Heart right ventricle (tissue), 16 donors: ENCODE results near the gene TNIP1. TPM values are rescaled to one million over a fixed set of nuclear protein-coding genes. Genes with fewer than 3 reads are reported as not detected.

Experiments
- ATAC-seq, 8 donors: fragments of 200-7000 bp; cut with Tn5 transposase; one replicate each; pipeline ENCODE4 v1.9.1; 2020; ENCODE audit warnings: mild to moderate bottlenecking in 8 of 8, moderate library complexity in 8 of 8, moderate number of reproducible peaks in 1 of 8
- DNase-seq, 2 donors: peaks; one replicate each; pipeline ENCODE4 v3.0.0-alpha.2; 2020
- H3K27ac ChIP-seq, 10 donors: fragments of 200-600 bp; sonication (generic) in 2 of 10; one replicate each; pipeline versions ENCODE4 v1.5.0 to v1.8.0; 2020 to 2022; ENCODE audit warnings: mild to moderate bottlenecking in 3 of 10
- H3K27me3 ChIP-seq, 7 donors: fragments of 200-600 bp; one replicate each; pipeline ENCODE4 v1.8.0; 2021 to 2022; ENCODE audit warnings: mild to moderate bottlenecking in 2 of 7
- H3K36me3 ChIP-seq, 9 donors: fragments of 200-600 bp; sonication (generic) in 1 of 9; one replicate each; pipeline versions ENCODE4 v1.5.0 to v1.8.0; 2020 to 2022; ENCODE audit warnings: mild to moderate bottlenecking in 2 of 9
- H3K4me1 ChIP-seq, 9 donors: fragments of 200-600 bp; sonication (generic) in 1 of 9; one replicate each; pipeline versions ENCODE4 v1.5.0 to v1.8.0; 2020 to 2022; ENCODE audit warnings: mild to moderate bottlenecking in 4 of 9
- H3K4me3 ChIP-seq, 10 donors: fragments of 200-600 bp; sonication (generic) in 2 of 10; one replicate each; pipeline versions ENCODE4 v1.5.0 to v1.8.0; 2020 to 2022; ENCODE audit warnings: mild to moderate bottlenecking in 7 of 10, moderate library complexity in 2 of 10
- H3K9me3 ChIP-seq, 11 donors: fragments of 200-600 bp in 10 of 11; sonication (generic) in 2 of 11; one replicate each; pipeline versions ENCODE4 v1.5.0 to v1.8.0; 2013 to 2022; ENCODE audit warnings: mild to moderate bottlenecking in 2 of 11, control low read depth in 1 of 11, moderate library complexity in 1 of 11
- CTCF ChIP-seq, 9 donors: fragments of 200-600 bp; sonication (generic) in 2 of 9; IDR thresholded peaks; one replicate each; pipeline versions ENCODE4 v1.5.0 to v1.8.0; 2021 to 2022; ENCODE audit warnings: antibody characterized with exemption in 9 of 9, mild to moderate bottlenecking in 5 of 9, moderate library complexity in 1 of 9
- WGBS, 2 donors: extraction: QIAGEN DNeasy Blood & Tissue Kit; methylation state at CpG; one replicate each; pipeline ENCODE4 v1.1.7; 2013; ENCODE audit warnings: inconsistent platforms in 1 of 2; 5-methylcytosine and 5-hydroxymethylcytosine counted together
- intact Hi-C, 10 donors: fragments of 100-400 bp; cut with DNase I; formaldehyde crosslinking; loops; one replicate each; pipeline versions ENCODE4 v1.11.1 to v1.14.2; 2022
- polyA plus RNA-seq, 2 donors: library from polyadenylated mRNA; stranded (reverse); fragments of 200-250 nt; gene quantifications; one replicate each; pipeline ENCODE4 v1.2.3, GENCODE V29; 2013
- total RNA-seq, 10 donors: library from RNA; stranded (reverse); fragmentation: NEBNext Ultra II Directional in 3 of 10; extraction: Animal tissue kit (Norgen Biotek cat#: 25700) in 3 of 10; gene quantifications; one replicate each; pipeline versions ENCODE4 v1.2.1 to v1.2.4, GENCODE V29; 2021 to 2023
- donor health status: Arrhythmogenic right ventricular cardiomyopathy.
- donor health status: ischemic (EF 13 %, LVEDD 7.1; RV severe dilation, severe dysfunction).
- donor health status: healthy with polysubstance abuse.
- donor health status: DM: no; HTN: yes; CAD: no.
- donor health status: DM: no; HTN: no; CAD: no.
- donor health status: ischemic (EF 25% LVEDD 6.9; RV normal size, moderate dysfunction).
- donor health status: ischemic (EF 25% LVEDD 5.7; RV mildly dilated, moderate dysfunction).
- donor health status: healthy.
- donor health status: DM: yes; HTN: yes; CAD: no.
- donor health status: Ischemic cardiomyopathy.
- donor health status: ischemic (EF 35%, LVEDD 5.7; RV mildly dilated, moderate dysfunction).
- donor health status: nonischemic (EF 11% LVEDD 7.7; RV severe dilation, severe dysfunction).
- donor health status: DM: yes; HTN: yes; CAD: no.
- donor health status: PGD.
- donor health status: ischemic (EF 29% LVEDD 5.4; RV normal size, mild dysfunction).
- donor health status: nonischemic (EF 23%, LVEDD 6.1; RV moderate dilation, normal function).

TNIP1 gene
- total and polyA plus RNA-seq, 12 donors, result 63.8 to 130 (median 124) TPM

- ATAC-seq (no peak), DNase-seq (no peak)
- Histone ChIP-seq H3K27me3 (no peaks in the 10 kb centered on the region), H3K4me1 (peaks cover 22 to 86% (median 69%) of the 10 kb centered on the region in 9 donors), H3K4me3 (peak overlapping the region; percentile 75 to 98 (median 84)), H3K9me3 (no peaks in the 10 kb centered on the region), H3K27ac (peak overlapping the region; percentile 95 to 100 (median 100)), H3K36me3 (peaks cover 0 to 16% (median 0%) of the 10 kb centered on the region in 9 donors)
- no peak for TF ChIP-seq CTCF (IDR thresholded peaks at IDR 0.05)
- intact Hi-C loops, result no loop called here
- 12% methylated on average over 15 of the region's 15 CpGs for WGBS, 2 donors
Measured at GRCh38 chr5:151081431-151082281, 822 bp upstream of the TNIP1 start.

GRCh38 chr5:151079838-151080612 lies 809 bp downstream of the TNIP1 start:
- no peak for TF ChIP-seq CTCF (IDR thresholded peaks at IDR 0.05)
- peak overlapping the region; percentile 75 to 98 (median 84) for H3K4me3 ChIP-seq
- DNase-seq (no peak), ATAC-seq (no peak)
- 4 to 5% methylated on average over 21 of the region's 21 CpGs for WGBS, 2 donors
- no peaks in the 10 kb centered on the region for H3K9me3 ChIP-seq
- H3K4me1 ChIP-seq, result peaks cover 10 to 82% (median 69%) of the 10 kb centered on the region in 9 donors
- peaks cover 0 to 26% (median 0%) of the 10 kb centered on the region in 9 donors for H3K36me3 ChIP-seq
- intact Hi-C loops, result loop anchor here in 1 of 10 donors (2.0 kb wide), 1 partner anchor 35 kb away; no protein-coding TSS in a partner anchor
- peak overlapping the region; percentile 95 to 100 (median 100) for H3K27ac ChIP-seq
- no peaks in the 10 kb centered on the region for H3K27me3 ChIP-seq

GRCh38 chr5:151078490-151079262 lies 2.2 kb downstream of the TNIP1 start:
- intact Hi-C loops, result loop anchor here in 1 of 10 donors (2.0 kb wide), 1 partner anchor 36 kb away; no protein-coding TSS in a partner anchor
- H3K27me3 ChIP-seq, result no peaks in the 10 kb centered on the region
- peaks cover 10 to 75% (median 67%) of the 10 kb centered on the region in 9 donors for H3K4me1 ChIP-seq
- H3K27ac ChIP-seq, result peak overlapping the region in 9 of 10 donors; percentile 18 to 100 (median 42)
- no peak for DNase-seq
- peaks cover 0 to 34% (median 0%) of the 10 kb centered on the region in 9 donors for H3K36me3 ChIP-seq
- H3K9me3 ChIP-seq, result no peaks in the 10 kb centered on the region
- H3K4me3 ChIP-seq, result peak overlapping the region in 2 of 10 donors; percentile 5 to 98
- WGBS, 2 donors, result 67 to 71% methylated on average over 16 of the region's 16 CpGs
- peak in 2 of 8 donors; percentile 6 to 30 for ATAC-seq
- no peak for TF ChIP-seq CTCF (IDR thresholded peaks at IDR 0.05)
